Ovary (tissue), 9 donors: ENCODE data around the gene XYLT1. TPM values are rescaled to one million over a fixed set of nuclear protein-coding genes. Genes with fewer than 3 reads are reported as not detected.

Experiments
- DNase-seq, 5 donors: peaks; one replicate each; pipeline ENCODE4 v3.0.0-alpha.2; 2019 to 2020
- H3K27ac ChIP-seq, 2 donors: fragments of 200-600 bp; one replicate each; pipeline versions ENCODE4 v1.5.1 to v1.8.0; 2019 to 2022
- H3K27me3 ChIP-seq: fragments of 200-600 bp; one replicate; pipeline ENCODE4 v1.8.0; 2022
- H3K36me3 ChIP-seq: fragments of 200-600 bp; sonication (generic); one replicate; pipeline ENCODE4 v1.5.1; 2019
- H3K4me1 ChIP-seq: one replicate; pipeline ENCODE4 v1.8.1; 2013; ENCODE audit warnings: mild to moderate bottlenecking, moderate library complexity; ENCODE audit not compliant: insufficient read depth
- H3K4me3 ChIP-seq: fragments of 200-600 bp; sonication (generic); one replicate; pipeline ENCODE4 v1.5.1; 2017
- H3K9me3 ChIP-seq, 2 donors: fragments of 200-600 bp in 1 of 2; sonication (generic) in 1 of 2; one replicate each; pipeline versions ENCODE4 v1.5.1 to v1.8.1; 2013 to 2019; ENCODE audit warnings: mild to moderate bottlenecking in 1 of 2, moderate library complexity in 1 of 2
- CTCF ChIP-seq, 3 donors: fragments of 450-650 bp in 2 of 3; fragments of 200-600 bp in 1 of 3; IDR thresholded peaks; one replicate each; pipeline versions ENCODE4 v1.5.1 to v1.8.0; 2016 to 2022; ENCODE audit warnings: antibody characterized with exemption in 3 of 3, mild to moderate bottlenecking in 1 of 3
- EP300 ChIP-seq: sonication (generic); formaldehyde crosslinking; IDR thresholded peaks from one replicate; pipeline ENCODE4 v1.6.1; 2017; ENCODE audit warnings: antibody characterized with exemption
- POLR2A ChIP-seq: fragments of 450-650 bp; IDR thresholded peaks from one replicate; pipeline ENCODE4 v1.6.1; 2017; ENCODE audit warnings: antibody characterized with exemption, mild to moderate bottlenecking, moderate library complexity
- WGBS, 3 donors: extraction: QIAGEN DNeasy Blood & Tissue Kit in 1 of 3; methylation state at CpG; one replicate each; pipeline versions ENCODE4 v1.1.5 to v1.1.7; 2013 to 2017; 5-methylcytosine and 5-hydroxymethylcytosine counted together
- intact Hi-C, 4 donors: fragments of 100-400 bp; cut with DNase I; formaldehyde crosslinking; loops; one replicate each; pipeline versions ENCODE4 v1.11.0 to v1.15.1; 2022 to 2023
- polyA plus RNA-seq, 2 donors: library from polyadenylated mRNA; stranded (reverse); fragments of 200-250 nt in 1 of 2; fragments of 350-450 nt in 1 of 2; fragmentation: Illumina TruSeq in 1 of 2; extraction: RNeasy Lipid Tissue Mini Kit (QIAGEN cat#74804) in 1 of 2; gene quantifications; one replicate each; pipeline ENCODE4 v1.2.3, GENCODE V29; 2013 to 2014
- total RNA-seq, 7 donors: library from RNA; depleted of rRNA in 2 of 7; stranded (reverse); fragments of >200 nt in 2 of 7; fragmentation: NEBNext Ultra II Directional in 3 of 7; extraction: Animal tissue kit (Norgen Biotek cat#: 25700) in 3 of 7; gene quantifications; one replicate each; pipeline versions ENCODE4 v1.1.0 to v1.2.4, GENCODE V29; 2016 to 2023
- donor health status: DM: no; HTN: no; CAD: no; lungs with moderate emphysema.
- donor health status: DM: no; HTN: no; CAD: no.
- donor health status: Bipolar disorder and iron deficiency.
- donor health status: DM: yes; HTN: yes; CAD: no.
- donor health status: DM: no; HTN: no; CAD: no.
- donor health status: DM: yes; HTN: yes; CAD: no.

The XYLT1 gene
- total and polyA plus RNA-seq, 9 donors: 3.2 to 38.0 (median 17.3) TPM

- 87 to 91% (median 89%) methylated on average over 8 of the region's 8 CpGs for WGBS, 3 donors
- Histone ChIP-seq H3K4me1 (peaks cover 2% of the 10 kb centered on the region), H3K36me3 (no peaks in the 10 kb centered on the region), H3K27me3 (no peaks in the 10 kb centered on the region), H3K9me3 (no peaks in the 10 kb centered on the region), H3K27ac (no peak overlapping the region), H3K4me3 (no peak overlapping the region)
- intact Hi-C loops: no loop called here
- no peak for DNase-seq
- TF ChIP-seq EP300 (no peak), POLR2A (no peak), CTCF (IDR thresholded peaks at IDR 0.05) (no peak)
Measured at GRCh38 chr16:17283016-17283415, 187.7 kb downstream of the XYLT1 start.

GRCh38 chr16:17282247-17282646 lies 188.5 kb downstream of the XYLT1 start:
- Histone ChIP-seq H3K27me3 (no peaks in the 10 kb centered on the region), H3K4me3 (no peak overlapping the region), H3K4me1 (peaks cover 2% of the 10 kb centered on the region), H3K36me3 (no peaks in the 10 kb centered on the region), H3K9me3 (no peaks in the 10 kb centered on the region), H3K27ac (no peak overlapping the region)
- intact Hi-C loops: no loop called here
- DNase-seq: no peak
- TF ChIP-seq EP300: no peak
- no peak for TF ChIP-seq POLR2A
- no peak for TF ChIP-seq CTCF (IDR thresholded peaks at IDR 0.05)
- WGBS, 3 donors: 73 to 83% (median 74%) methylated on average over 6 of the region's 6 CpGs

- Histone ChIP-seq H3K4me3 (no peak overlapping the region), H3K4me1 (peaks cover 2% of the 10 kb centered on the region), H3K9me3 (no peaks in the 10 kb centered on the region), H3K36me3 (no peaks in the 10 kb centered on the region), H3K27me3 (no peaks in the 10 kb centered on the region), H3K27ac (no peak overlapping the region)
- DNase-seq: no peak
- intact Hi-C loops: no loop called here
- TF ChIP-seq CTCF (IDR thresholded peaks at IDR 0.05) (no peak), POLR2A (no peak), EP300 (no peak)
- 91 to 97% (median 91%) methylated on average over 7 of the region's 7 CpGs for WGBS, 3 donors
Measured at GRCh38 chr16:17281052-17281451, 189.7 kb downstream of the XYLT1 start.

- intact Hi-C loops: loop anchor here in 2 of 4 donors (5.0 kb wide), 2 partner anchors 188 to 193 kb away; partner anchors contain the start of gene XYLT1 (in 1 of the 2)
- no peak for TF ChIP-seq EP300
- TF ChIP-seq POLR2A: no peak
- no peak for TF ChIP-seq CTCF (IDR thresholded peaks at IDR 0.05)
- Histone ChIP-seq H3K27me3 (no peaks in the 10 kb centered on the region), H3K4me3 (no peak overlapping the region), H3K4me1 (peaks cover 2% of the 10 kb centered on the region), H3K27ac (peak overlapping the region in 1 of 2 donors; percentile 39), H3K36me3 (no peaks in the 10 kb centered on the region), H3K9me3 (no peaks in the 10 kb centered on the region)
- DNase-seq: peak; percentile 52 to 70 (median 64)
- WGBS, 3 donors: 28 to 46% (median 31%) methylated on average over 5 of the region's 5 CpGs
Measured at GRCh38 chr16:17278988-17279387, 191.8 kb downstream of the XYLT1 start.
